ENCODE measurements around the gene CCHCR1. TPM values are rescaled to one million over a fixed set of nuclear protein-coding genes. Genes with fewer than 3 reads are reported as not detected.
A peak's percentile ranks its signal among the peaks of the same experiment; 100 is the strongest.
"Not testable (repeated sequence)": the region's sequence is repeated elsewhere in the genome, so short reads cannot be mapped to it uniquely, and the experiment has no call there.

The CCHCR1 gene
- total and polyA plus RNA-seq, 2 of the 13 experiments (the other 11 are each of a cell fraction or from before 2014, with no cell fraction given): 14.6 to 28.2 TPM

- TF ChIP-seq BCL3 (CRISPR knock-in tag; IDR thresholded peaks at IDR 0.05) (0 out of 2 replicates have a peak, but pooled peaks have one; percentile 68), ZNF3 (CRISPR knock-in tag; IDR thresholded peaks at IDR 0.05) (0 out of 2 replicates have a peak, but pooled peaks have one; percentile 18), FOXC1 (CRISPR knock-in tag; IDR thresholded peaks at IDR 0.05; ENCODE audit: borderline replicate concordance) (0 out of 2 replicates have a peak, but pooled peaks have one; percentile 43), MXI1 (IDR thresholded peaks at IDR 0.05; ENCODE audit: borderline replicate concordance, low read depth, low read length) (0 out of 3 replicates have a peak, but pooled peaks have one; percentile 20), ZNF501 (CRISPR knock-in tag; IDR thresholded peaks at IDR 0.05) (peak; percentile 68), KLF16 (CRISPR knock-in tag; IDR thresholded peaks at IDR 0.05) (0 out of 4 replicates have a peak, but pooled peaks of 1 of the 2 experiments have one; percentile 40), HNF1B (CRISPR knock-in tag; IDR thresholded peaks at IDR 0.05) (peak; percentile 78; the same call in 1 of the 2 replicates), GFI1 (CRISPR knock-in tag; IDR thresholded peaks at IDR 0.05; ENCODE audit: borderline replicate concordance) (peak; percentile 76), ZNF883 (CRISPR knock-in tag; IDR thresholded peaks at IDR 0.05; ENCODE audit: not compliant biosample characterization) (peak; percentile 60), KDM2A (CRISPR knock-in tag; IDR thresholded peaks at IDR 0.05; ENCODE audit: borderline replicate concordance, low read depth) (peak; percentile 51; the same call in 1 of the 2 replicates), NFKB2 (CRISPR knock-in tag; IDR thresholded peaks at IDR 0.05; ENCODE audit: borderline replicate concordance) (peak; percentile 48; the same call in 1 of the 2 replicates), ZMYM4 (CRISPR knock-in tag; IDR thresholded peaks at IDR 0.05) (peak; percentile 68; the same call in 1 of the 2 replicates), YEATS2 (CRISPR knock-in tag; IDR thresholded peaks at IDR 0.05; ENCODE audit: borderline replicate concordance) (peak; percentile 51; the same call in 1 of the 2 replicates), ZNF280D (CRISPR knock-in tag; IDR thresholded peaks at IDR 0.05) (peak; percentile 96), ARID3A (IDR thresholded peaks at IDR 0.05; ENCODE audit: low read depth, low read length) (peak; percentile 55; the same call in 1 of the 2 replicates), ZNF354B (CRISPR knock-in tag; IDR thresholded peaks at IDR 0.05) (0 out of 2 replicates have a peak, but pooled peaks have one; percentile 36), ZNF136 (CRISPR knock-in tag; IDR thresholded peaks at IDR 0.05; ENCODE audit: low read depth) (peak; percentile 78; the same call in 1 of the 2 replicates), AHR (CRISPR knock-in tag; IDR thresholded peaks at IDR 0.05) (peak; percentile 59; the same call in 1 of the 2 replicates), LCORL (CRISPR knock-in tag; IDR thresholded peaks at IDR 0.05) (peak; percentile 76), EHMT2 (IDR thresholded peaks at IDR 0.05; ENCODE audit: borderline replicate concordance, low read depth, low read length) (peak; percentile 46; the same call in 1 of the 2 replicates)
- TF ChIP-seq LCORL (IDR thresholded peaks at IDR 0.05): not testable (repeated sequence)
Observed at GRCh38 chr6:31192431-31193105, 35.0 kb upstream of the CCHCR1 start (continued).

Data from HepG2 (cell line).